Left ventricle myocardium inferior (tissue), 1 donor: ENCODE data around the gene VWF. TPM values are rescaled to one million over a fixed set of nuclear protein-coding genes. Genes with fewer than 3 reads are reported as not detected.

Source experiments
- DNase-seq: peaks from one replicate; pipeline ENCODE4 v3.0.0-alpha.2; 2020
- H3K27ac ChIP-seq: fragments of 200-600 bp; replicated peaks from 2 replicates; pipeline ENCODE4 v1.8.0; 2021
- H3K27me3 ChIP-seq: fragments of 200-600 bp; 2 replicates; pipeline ENCODE4 v1.8.0; 2021; ENCODE audit warnings: low read depth
- H3K36me3 ChIP-seq: fragments of 200-600 bp; 2 replicates; pipeline ENCODE4 v1.8.0; 2021
- H3K4me1 ChIP-seq: fragments of 200-600 bp; 2 replicates; pipeline ENCODE4 v1.8.0; 2021
- H3K4me3 ChIP-seq: fragments of 200-600 bp; 2 replicates; pipeline ENCODE4 v1.8.0; 2021; ENCODE audit warnings: mild to moderate bottlenecking, moderate library complexity
- H3K9me3 ChIP-seq: fragments of 200-600 bp; replicated peaks from 2 replicates; pipeline ENCODE4 v1.8.0; 2021
- CTCF ChIP-seq: fragments of 200-600 bp; IDR thresholded peaks from 2 replicates; pipeline ENCODE4 v1.8.0; 2021; ENCODE audit warnings: antibody characterized with exemption, mild to moderate bottlenecking, borderline replicate concordance
- intact Hi-C: fragments of 100-400 bp; cut with micrococcal nuclease; formaldehyde crosslinking; loops from one replicate; pipeline ENCODE4 v1.11.0; 2022
- total RNA-seq: library from RNA; stranded (reverse); fragmentation: NEBNext Ultra II Directional; extraction: Animal tissue kit (Norgen Biotek cat#: 25700); gene quantifications from one replicate; pipeline ENCODE4 v1.2.1, GENCODE V29; 2021
- donor health status: DM: no; HTN: yes; CAD: no; lungs with severe emphysema.

VWF gene
- total RNA-seq, 1 donor from 2014 or later, result 250 TPM

- no peak for DNase-seq
- Histone ChIP-seq H3K27me3 (no peaks in the 10 kb centered on the region), H3K4me3 (no peak overlapping the region), H3K4me1 (no peaks in the 10 kb centered on the region), H3K36me3 (peaks cover 41% of the 10 kb centered on the region), H3K9me3 (no peaks in the 10 kb centered on the region), H3K27ac (no peak overlapping the region)
- TF ChIP-seq CTCF, result peak; percentile 89
- intact Hi-C loops, result loop anchor here (2.0 kb wide), 1 partner anchor 51 kb away; no protein-coding TSS in a partner anchor
Observed at GRCh38 chr12:6039894-6040601, 84.4 kb downstream of the VWF start.

- H3K4me1 ChIP-seq, result no peaks in the 10 kb centered on the region
- no peak for DNase-seq
- intact Hi-C loops, result loop anchor here (2.0 kb wide), 1 partner anchor 49 kb away; no protein-coding TSS in a partner anchor
- no peak overlapping the region for H3K4me3 ChIP-seq
- peaks cover 48% of the 10 kb centered on the region for H3K36me3 ChIP-seq
- H3K27me3 ChIP-seq, result no peaks in the 10 kb centered on the region
- H3K9me3 ChIP-seq, result no peaks in the 10 kb centered on the region
- no peak overlapping the region for H3K27ac ChIP-seq
- peak; percentile 66 for TF ChIP-seq CTCF
Observed at GRCh38 chr12:6038160-6038559, 86.3 kb downstream of the VWF start.

GRCh38 chr12:6037459-6037858, 87.0 kb downstream of the VWF start:
- DNase-seq, result no peak
- Histone ChIP-seq H3K27ac (no peak overlapping the region), H3K27me3 (no peaks in the 10 kb centered on the region), H3K9me3 (no peaks in the 10 kb centered on the region), H3K36me3 (peaks cover 51% of the 10 kb centered on the region), H3K4me1 (no peaks in the 10 kb centered on the region), H3K4me3 (no peak overlapping the region)
- intact Hi-C loops, result no loop called here
- TF ChIP-seq CTCF, result no peak

GRCh38 chr12:6036509-6036908, 88.0 kb downstream of the VWF start:
- intact Hi-C loops, result no loop called here
- no peak for DNase-seq
- Histone ChIP-seq H3K27ac (no peak overlapping the region), H3K4me3 (no peak overlapping the region), H3K27me3 (no peaks in the 10 kb centered on the region), H3K9me3 (no peaks in the 10 kb centered on the region), H3K36me3 (peaks cover 47% of the 10 kb centered on the region), H3K4me1 (no peaks in the 10 kb centered on the region)
- no peak for TF ChIP-seq CTCF

DNA sequence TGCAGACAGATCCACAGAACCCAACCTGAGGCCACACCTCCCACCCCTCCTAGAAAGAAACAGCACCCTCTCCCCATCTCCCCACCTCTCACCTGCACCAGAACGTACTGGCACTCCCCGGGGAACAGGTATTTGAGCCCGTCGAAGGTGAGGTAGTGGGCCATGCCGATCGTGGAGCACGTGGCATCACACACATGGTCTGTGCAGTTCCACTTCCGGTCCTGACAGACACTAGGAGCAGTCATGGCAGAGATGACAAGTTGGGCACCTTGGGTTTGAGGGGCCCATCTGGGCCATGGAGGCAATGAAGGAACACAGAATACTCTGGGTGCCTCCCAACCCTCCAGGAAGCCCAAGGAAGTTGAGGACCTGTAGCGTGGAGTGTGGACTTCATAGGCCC, 89.9 kb downstream of the VWF start:
- no peaks in the 10 kb centered on the region for H3K4me1 ChIP-seq
- no peak for DNase-seq
- no peaks in the 10 kb centered on the region for H3K9me3 ChIP-seq
- TF ChIP-seq CTCF, result no peak
- peaks cover 56% of the 10 kb centered on the region for H3K36me3 ChIP-seq
- intact Hi-C loops, result no loop called here
- no peak overlapping the region for H3K27ac ChIP-seq
- H3K27me3 ChIP-seq, result no peaks in the 10 kb centered on the region
- H3K4me3 ChIP-seq, result no peak overlapping the region
